ENCODE measurements around the gene GOLGA8K. TPM values are rescaled to one million over a fixed set of nuclear protein-coding genes. Genes with fewer than 3 reads are reported as not detected.
"Not testable (repeated sequence)": the region's sequence is repeated elsewhere in the genome, so short reads cannot be mapped to it uniquely, and the experiment has no call there.

GOLGA8K gene
- total RNA-seq, 1 donor from 2014 or later, result 0.77 TPM

DNA sequence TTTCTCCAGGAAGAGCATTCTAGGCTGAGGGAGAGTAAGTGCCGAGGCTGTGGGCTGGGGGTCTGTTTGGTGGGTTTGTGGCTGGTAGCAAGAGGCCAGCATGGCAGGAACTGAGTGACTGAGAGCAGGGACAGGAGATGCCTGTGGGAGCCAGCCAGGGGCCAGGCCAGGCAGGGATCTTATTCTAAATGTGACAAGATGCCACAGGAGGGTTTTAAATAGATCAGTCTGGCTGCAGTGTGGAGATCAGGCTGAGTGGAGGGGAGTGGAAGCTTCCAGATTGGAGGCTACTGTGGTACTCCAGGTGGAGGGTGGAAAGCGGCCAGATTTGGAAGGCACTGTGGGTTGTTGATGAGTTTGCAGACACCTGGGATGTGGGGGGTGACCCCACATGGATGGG lies 28.9 kb downstream of the GOLGA8K start:
- H3K4me3 ChIP-seq (ENCODE audit: insufficient read depth, low read depth, low read length); H3K9me3 Mint-ChIP-seq (ENCODE audit: unreplicated experiment); H3K79me2 ChIP-seq (ENCODE audit: insufficient read depth, low read length); H3K27me3 Mint-ChIP-seq (ENCODE audit: low read depth, unreplicated experiment); DNase-seq (ENCODE audit: low read depth); H3K36me3 ChIP-seq (ENCODE audit: insufficient read depth, low read length); H2AFZ ChIP-seq (ENCODE audit: low read depth, low read length); H3K36me3 Mint-ChIP-seq (ENCODE audit: low read depth, unreplicated experiment); H3K4me2 ChIP-seq (ENCODE audit: low read length); H3K4me1 Mint-ChIP-seq (ENCODE audit: low read depth, unreplicated experiment); H3K9me3 ChIP-seq (ENCODE audit: insufficient read depth, low read depth, low read length); FAIRE-seq; H4K20me1 ChIP-seq (ENCODE audit: insufficient read depth, low read length); H3K4me1 ChIP-seq (ENCODE audit: insufficient read depth, low read length); H3K27me3 ChIP-seq (ENCODE audit: insufficient read depth, low read length); H3K4me3 Mint-ChIP-seq (ENCODE audit: unreplicated experiment); H3K27ac Mint-ChIP-seq (ENCODE audit: unreplicated experiment); H3K27ac ChIP-seq (ENCODE audit: low read depth, low read length); H3K9ac ChIP-seq (ENCODE audit: low read length): not testable (repeated sequence)

DNA sequence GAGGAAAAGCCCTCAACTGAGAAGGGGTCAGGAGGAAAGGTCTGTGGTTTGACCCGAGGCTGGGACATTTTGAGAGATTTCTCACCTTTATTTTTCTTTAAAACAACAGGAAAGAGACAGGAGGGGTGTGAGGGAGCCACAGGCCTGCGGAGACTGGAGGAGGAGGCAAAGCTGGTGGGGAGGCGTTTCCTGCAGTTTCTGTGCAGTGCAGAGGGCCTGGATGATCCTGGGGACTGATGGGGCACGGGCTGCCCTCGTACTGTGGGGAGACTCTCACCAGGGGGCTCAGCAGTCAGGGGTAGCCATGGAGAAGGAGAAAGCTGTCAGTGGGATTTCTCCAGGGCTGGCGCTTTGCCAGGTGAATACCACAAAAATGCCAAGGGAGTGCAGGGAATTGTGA lies 29.4 kb downstream of the GOLGA8K start:
- H3K4me3 Mint-ChIP-seq (ENCODE audit: unreplicated experiment); H3K79me2 ChIP-seq (ENCODE audit: insufficient read depth, low read length); H3K36me3 ChIP-seq (ENCODE audit: insufficient read depth, low read length); H3K27me3 Mint-ChIP-seq (ENCODE audit: low read depth, unreplicated experiment); H3K9me3 ChIP-seq (ENCODE audit: insufficient read depth, low read depth, low read length); H3K9ac ChIP-seq (ENCODE audit: low read length); H2AFZ ChIP-seq (ENCODE audit: low read depth, low read length); H3K36me3 Mint-ChIP-seq (ENCODE audit: low read depth, unreplicated experiment); FAIRE-seq; H3K4me2 ChIP-seq (ENCODE audit: low read length); H3K4me3 ChIP-seq (ENCODE audit: insufficient read depth, low read depth, low read length); H3K27ac Mint-ChIP-seq (ENCODE audit: unreplicated experiment); H3K4me1 Mint-ChIP-seq (ENCODE audit: low read depth, unreplicated experiment); H3K9me3 Mint-ChIP-seq (ENCODE audit: unreplicated experiment); H3K4me1 ChIP-seq (ENCODE audit: insufficient read depth, low read length); H4K20me1 ChIP-seq (ENCODE audit: insufficient read depth, low read length); H3K27me3 ChIP-seq (ENCODE audit: insufficient read depth, low read length); H3K27ac ChIP-seq (ENCODE audit: low read depth, low read length); DNase-seq (ENCODE audit: low read depth): not testable (repeated sequence)

DNA sequence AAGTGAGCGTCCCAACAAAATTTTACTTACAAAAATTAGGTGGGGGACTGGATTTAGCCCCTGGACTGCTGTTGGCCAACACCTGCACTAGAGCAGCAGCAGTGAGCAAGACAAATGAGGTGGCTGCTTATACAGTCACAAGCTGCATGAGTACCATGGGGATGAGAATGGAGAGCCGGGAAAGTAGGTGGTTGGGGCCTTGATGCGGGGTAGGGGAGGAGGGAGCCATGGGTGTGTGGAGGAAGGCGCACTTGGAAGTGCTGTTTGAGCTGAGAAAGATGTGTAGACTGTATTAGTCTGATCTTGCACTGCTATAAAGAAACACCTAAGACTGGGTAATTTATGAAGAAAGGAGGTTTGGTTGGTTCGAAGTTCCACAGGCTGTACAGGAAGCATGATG lies 31.0 kb downstream of the GOLGA8K start:
- H3K36me3 Mint-ChIP-seq (ENCODE audit: low read depth, unreplicated experiment); H3K9me3 ChIP-seq (ENCODE audit: insufficient read depth, low read depth, low read length); H3K27me3 ChIP-seq (ENCODE audit: insufficient read depth, low read length); DNase-seq (ENCODE audit: low read depth); H2AFZ ChIP-seq (ENCODE audit: low read depth, low read length); H3K4me1 Mint-ChIP-seq (ENCODE audit: low read depth, unreplicated experiment); H3K27me3 Mint-ChIP-seq (ENCODE audit: low read depth, unreplicated experiment); H3K36me3 ChIP-seq (ENCODE audit: insufficient read depth, low read length); H3K4me3 ChIP-seq (ENCODE audit: insufficient read depth, low read depth, low read length); H3K27ac ChIP-seq (ENCODE audit: low read depth, low read length); H3K9me3 Mint-ChIP-seq (ENCODE audit: unreplicated experiment); H3K4me3 Mint-ChIP-seq (ENCODE audit: unreplicated experiment); H3K79me2 ChIP-seq (ENCODE audit: insufficient read depth, low read length); FAIRE-seq; H3K4me2 ChIP-seq (ENCODE audit: low read length); H3K9ac ChIP-seq (ENCODE audit: low read length); H4K20me1 ChIP-seq (ENCODE audit: insufficient read depth, low read length); H3K4me1 ChIP-seq (ENCODE audit: insufficient read depth, low read length): not testable (repeated sequence)
- H3K27ac Mint-ChIP-seq (ENCODE audit: unreplicated experiment), result peak overlapping the region; percentile 72

DNA sequence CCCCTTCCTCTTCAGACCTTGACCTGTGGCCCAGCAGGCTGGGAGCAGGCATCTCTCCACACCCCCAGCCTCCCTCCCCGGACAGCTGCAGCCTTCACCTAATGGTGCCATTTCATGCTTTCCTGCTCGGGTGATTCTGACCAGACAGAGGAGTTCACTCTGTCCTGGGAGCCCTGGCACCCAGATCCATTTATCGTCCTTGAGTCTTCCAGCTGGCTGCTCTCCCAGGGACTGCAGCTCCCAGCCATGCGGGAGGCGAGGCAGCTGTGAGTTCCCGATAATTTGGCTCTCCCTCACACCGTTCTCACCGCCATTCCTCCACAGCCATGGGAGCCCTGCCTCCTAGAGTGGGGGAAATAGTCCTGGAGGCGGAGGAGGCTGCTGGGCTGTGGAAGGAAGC lies 32.6 kb downstream of the GOLGA8K start:
- not testable (repeated sequence) for FAIRE-seq; H4K20me1 ChIP-seq (ENCODE audit: insufficient read depth, low read length); H3K79me2 ChIP-seq (ENCODE audit: insufficient read depth, low read length); H3K27me3 Mint-ChIP-seq (ENCODE audit: low read depth, unreplicated experiment); DNase-seq (ENCODE audit: low read depth); H3K36me3 ChIP-seq (ENCODE audit: insufficient read depth, low read length); H3K27ac Mint-ChIP-seq (ENCODE audit: unreplicated experiment); H3K9me3 ChIP-seq (ENCODE audit: insufficient read depth, low read depth, low read length); H3K27me3 ChIP-seq (ENCODE audit: insufficient read depth, low read length); H3K4me1 ChIP-seq (ENCODE audit: insufficient read depth, low read length); H3K9me3 Mint-ChIP-seq (ENCODE audit: unreplicated experiment); H3K4me1 Mint-ChIP-seq (ENCODE audit: low read depth, unreplicated experiment); H3K4me3 Mint-ChIP-seq (ENCODE audit: unreplicated experiment); H3K4me2 ChIP-seq (ENCODE audit: low read length); H2AFZ ChIP-seq (ENCODE audit: low read depth, low read length); H3K4me3 ChIP-seq (ENCODE audit: insufficient read depth, low read depth, low read length); H3K27ac ChIP-seq (ENCODE audit: low read depth, low read length); H3K9ac ChIP-seq (ENCODE audit: low read length); H3K36me3 Mint-ChIP-seq (ENCODE audit: low read depth, unreplicated experiment)

DNA sequence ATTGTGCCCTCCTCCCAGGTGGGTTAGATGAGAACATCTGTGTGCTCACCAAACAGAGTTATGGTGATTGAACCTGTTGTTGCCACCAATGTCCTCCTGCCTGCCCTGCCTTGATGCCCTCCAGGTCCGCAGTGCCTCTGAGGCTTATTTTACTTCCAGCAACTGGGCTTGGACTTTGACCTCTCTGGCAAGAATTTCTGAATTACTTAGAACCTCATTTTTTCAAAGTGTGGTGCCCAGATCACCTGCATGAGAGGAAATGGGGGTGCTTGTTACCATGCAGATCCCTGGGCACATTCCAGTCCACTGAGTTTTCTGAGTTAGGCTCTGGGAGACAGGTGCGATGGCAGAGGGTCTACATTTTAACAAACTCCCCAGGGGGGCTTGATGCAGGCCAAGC lies 33.0 kb downstream of the GOLGA8K start:
- H3K36me3 ChIP-seq (ENCODE audit: insufficient read depth, low read length); H3K27ac Mint-ChIP-seq (ENCODE audit: unreplicated experiment); H3K27me3 Mint-ChIP-seq (ENCODE audit: low read depth, unreplicated experiment); H3K4me3 Mint-ChIP-seq (ENCODE audit: unreplicated experiment); H4K20me1 ChIP-seq (ENCODE audit: insufficient read depth, low read length); DNase-seq (ENCODE audit: low read depth); H3K79me2 ChIP-seq (ENCODE audit: insufficient read depth, low read length); H3K36me3 Mint-ChIP-seq (ENCODE audit: low read depth, unreplicated experiment); H3K4me2 ChIP-seq (ENCODE audit: low read length); H3K9ac ChIP-seq (ENCODE audit: low read length); H3K9me3 Mint-ChIP-seq (ENCODE audit: unreplicated experiment); H3K27ac ChIP-seq (ENCODE audit: low read depth, low read length); H3K4me1 Mint-ChIP-seq (ENCODE audit: low read depth, unreplicated experiment); H3K9me3 ChIP-seq (ENCODE audit: insufficient read depth, low read depth, low read length); FAIRE-seq; H3K4me3 ChIP-seq (ENCODE audit: insufficient read depth, low read depth, low read length); H3K27me3 ChIP-seq (ENCODE audit: insufficient read depth, low read length); H2AFZ ChIP-seq (ENCODE audit: low read depth, low read length); H3K4me1 ChIP-seq (ENCODE audit: insufficient read depth, low read length): not testable (repeated sequence)

DNA sequence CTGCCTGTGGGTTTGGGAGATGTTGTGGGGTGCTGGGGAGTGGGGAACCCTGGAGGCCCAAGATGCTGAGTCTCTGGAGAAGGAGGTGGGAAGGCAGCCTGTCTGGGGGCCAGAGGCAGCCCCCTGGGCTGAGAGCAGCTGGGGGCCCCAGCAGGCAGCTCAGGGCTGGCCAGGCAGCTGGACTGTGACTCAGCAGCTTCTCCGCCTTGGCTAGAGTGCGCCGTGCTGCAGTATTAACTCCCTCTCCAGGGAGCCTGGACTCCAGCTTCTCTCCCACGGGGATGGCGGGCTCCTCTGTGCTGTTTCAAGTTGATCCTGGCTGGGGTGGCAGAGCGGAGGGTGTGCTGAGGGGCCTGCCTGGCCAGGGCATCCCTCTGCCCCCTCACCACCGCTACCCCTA lies 36.6 kb downstream of the GOLGA8K start:
- not testable (repeated sequence) for H3K4me3 ChIP-seq (ENCODE audit: insufficient read depth, low read depth, low read length); H3K4me2 ChIP-seq (ENCODE audit: low read length); H3K36me3 Mint-ChIP-seq (ENCODE audit: low read depth, unreplicated experiment); H3K27ac ChIP-seq (ENCODE audit: low read depth, low read length); H2AFZ ChIP-seq (ENCODE audit: low read depth, low read length); H3K27ac Mint-ChIP-seq (ENCODE audit: unreplicated experiment); H3K27me3 Mint-ChIP-seq (ENCODE audit: low read depth, unreplicated experiment); H3K27me3 ChIP-seq (ENCODE audit: insufficient read depth, low read length); H3K9me3 Mint-ChIP-seq (ENCODE audit: unreplicated experiment); H3K9me3 ChIP-seq (ENCODE audit: insufficient read depth, low read depth, low read length); H3K4me1 Mint-ChIP-seq (ENCODE audit: low read depth, unreplicated experiment); DNase-seq (ENCODE audit: low read depth); H3K9ac ChIP-seq (ENCODE audit: low read length); H3K4me1 ChIP-seq (ENCODE audit: insufficient read depth, low read length); H3K36me3 ChIP-seq (ENCODE audit: insufficient read depth, low read length); FAIRE-seq; H3K4me3 Mint-ChIP-seq (ENCODE audit: unreplicated experiment); H3K79me2 ChIP-seq (ENCODE audit: insufficient read depth, low read length); H4K20me1 ChIP-seq (ENCODE audit: insufficient read depth, low read length)

All from astrocyte (in vitro differentiated cells and primary cell).